CD4-positive, alpha-beta T cell treated with Interleukin-6 at 100 ng/mL for 8 hours (primary cell): Measurements from ENCODE around the gene THSD4.

ENCODE experiments used
- DNase-seq: peaks from one replicate; pipeline ENCODE4 v3.0.0-alpha.2; 2020; ENCODE audit warnings: mixed read lengths, low spot score

THSD4 gene

GRCh38 chr15:71810256-71811035, 695.2 kb downstream of the THSD4 start, which contains the start of gene NR2E3:
Gene NR2E3, plus strand, starts transcription at chr15:71810554. Its CDS starts 190 bp downstream, at chr15:71810744.
- no peak for DNase-seq

- DNase-seq = no peak
Observed at GRCh38 chr15:71811036-71811736, 695.9 kb downstream of the THSD4 start.

- no peak for DNase-seq
Observed at GRCh38 chr15:71811752-71812735, 696.8 kb downstream of the THSD4 start.

GRCh38 chr15:71812966-71813722, 697.9 kb downstream of the THSD4 start:
- DNase-seq = no peak

- no peak for DNase-seq
Observed at GRCh38 chr15:71813723-71814470, 698.6 kb downstream of the THSD4 start.

GRCh38 chr15:71815301-71815700, 700.0 kb downstream of the THSD4 start:
- no peak for DNase-seq

- DNase-seq = no peak
Observed at GRCh38 chr15:71817351-71817750, 702.1 kb downstream of the THSD4 start.

GRCh38 chr15:71820127-71820526, 704.9 kb downstream of the THSD4 start:
- DNase-seq = no peak

GRCh38 chr15:71821547-71822129, 706.4 kb downstream of the THSD4 start:
- no peak for DNase-seq

GRCh38 chr15:71822890-71823630, 707.8 kb downstream of the THSD4 start:
- no peak for DNase-seq

GRCh38 chr15:71823801-71824200, 708.5 kb downstream of the THSD4 start:
- DNase-seq = no peak

- no peak for DNase-seq
Observed at GRCh38 chr15:71825021-71825730, 709.9 kb downstream of the THSD4 start.

GRCh38 chr15:71826196-71826595, 710.9 kb downstream of the THSD4 start:
- no peak for DNase-seq

- no peak for DNase-seq
Observed at GRCh38 chr15:71830981-71831380, 715.7 kb downstream of the THSD4 start.
